ENCODE measurements around the gene CD209. TPM values are rescaled to one million over a fixed set of nuclear protein-coding genes. Genes with fewer than 3 reads are reported as not detected.

Gene CD209
- total RNA-seq, 2 experiments from 2014 or later = not detected

DNA sequence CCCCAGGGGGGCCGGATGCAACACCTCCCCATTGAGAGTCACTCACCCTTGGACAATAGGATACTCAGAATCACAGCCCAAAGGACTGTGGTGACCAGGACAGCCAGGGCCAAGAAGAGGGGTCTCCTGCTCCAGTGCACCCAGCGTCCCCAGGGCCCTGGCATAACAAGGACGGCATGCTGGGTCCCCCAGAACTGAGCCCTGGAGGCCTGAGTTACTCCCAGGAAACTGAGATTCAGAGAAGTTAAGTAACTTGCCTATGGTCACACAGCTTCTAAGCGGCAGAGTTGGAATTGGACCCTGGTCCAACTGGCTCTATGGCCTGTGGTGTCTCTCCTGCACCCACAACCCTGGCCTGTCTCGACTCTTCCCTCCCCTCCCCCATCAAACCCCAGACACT is 15.7 kb downstream of the CD209 start:
- intact Hi-C loops (cut with micrococcal nuclease; ENCODE audit: unreplicated experiment) = no loop called here
- ChIA-PET POLR2A (no interaction called here), CTCF (ENCODE audit: unreplicated experiment) (no interaction called here)
- Histone ChIP-seq H3K9me2 (ENCODE audit: insufficient read depth, low read length) (no peaks in the 10 kb centered on the region), H3K36me3 (ENCODE audit: insufficient read depth, low read length) (no peaks in the 10 kb centered on the region), H3K9me3 (ENCODE audit: low read length) (no peaks in the 10 kb centered on the region), H3K79me2 (ENCODE audit: insufficient read depth, low read depth, low read length) (no peaks in the 10 kb centered on the region), H3K27ac (ENCODE audit: low read depth, low read length, poor library complexity, severe bottlenecking) (no peak overlapping the region), H3K4me3 (ENCODE audit: low read depth, low read length, poor library complexity, severe bottlenecking) (no peak overlapping the region), H4K20me1 (ENCODE audit: insufficient read depth, low read length) (no peaks in the 10 kb centered on the region), H3K4me1 (ENCODE audit: insufficient read depth, low read length, poor library complexity, severe bottlenecking) (no peaks in the 10 kb centered on the region), H2AFZ (ENCODE audit: low read length) (no peak overlapping the region), H3K4me2 (ENCODE audit: low read length) (no peak overlapping the region)
- no TSS peak for BruUV-seq (replicated peaks)
- TF ChIP-seq EZH2phosphoT487 (IDR thresholded peaks at IDR 0.05; ENCODE audit: borderline replicate concordance, low read depth, low read length) = no peak
- TF ChIP-seq, protein P1, sequence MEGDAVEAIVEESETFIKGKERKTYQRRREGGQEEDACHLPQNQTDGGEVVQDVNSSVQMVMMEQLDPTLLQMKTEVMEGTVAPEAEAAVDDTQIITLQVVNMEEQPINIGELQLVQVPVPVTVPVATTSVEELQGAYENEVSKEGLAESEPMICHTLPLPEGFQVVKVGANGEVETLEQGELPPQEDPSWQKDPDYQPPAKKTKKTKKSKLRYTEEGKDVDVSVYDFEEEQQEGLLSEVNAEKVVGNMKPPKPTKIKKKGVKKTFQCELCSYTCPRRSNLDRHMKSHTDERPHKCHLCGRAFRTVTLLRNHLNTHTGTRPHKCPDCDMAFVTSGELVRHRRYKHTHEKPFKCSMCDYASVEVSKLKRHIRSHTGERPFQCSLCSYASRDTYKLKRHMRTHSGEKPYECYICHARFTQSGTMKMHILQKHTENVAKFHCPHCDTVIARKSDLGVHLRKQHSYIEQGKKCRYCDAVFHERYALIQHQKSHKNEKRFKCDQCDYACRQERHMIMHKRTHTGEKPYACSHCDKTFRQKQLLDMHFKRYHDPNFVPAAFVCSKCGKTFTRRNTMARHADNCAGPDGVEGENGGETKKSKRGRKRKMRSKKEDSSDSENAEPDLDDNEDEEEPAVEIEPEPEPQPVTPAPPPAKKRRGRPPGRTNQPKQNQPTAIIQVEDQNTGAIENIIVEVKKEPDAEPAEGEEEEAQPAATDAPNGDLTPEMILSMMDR (conservative IDR thresholded peaks at IDR 0.05; ENCODE audit: low read length) = no peak
- no peak for DNase-seq (ENCODE audit: low spot score)

DNA sequence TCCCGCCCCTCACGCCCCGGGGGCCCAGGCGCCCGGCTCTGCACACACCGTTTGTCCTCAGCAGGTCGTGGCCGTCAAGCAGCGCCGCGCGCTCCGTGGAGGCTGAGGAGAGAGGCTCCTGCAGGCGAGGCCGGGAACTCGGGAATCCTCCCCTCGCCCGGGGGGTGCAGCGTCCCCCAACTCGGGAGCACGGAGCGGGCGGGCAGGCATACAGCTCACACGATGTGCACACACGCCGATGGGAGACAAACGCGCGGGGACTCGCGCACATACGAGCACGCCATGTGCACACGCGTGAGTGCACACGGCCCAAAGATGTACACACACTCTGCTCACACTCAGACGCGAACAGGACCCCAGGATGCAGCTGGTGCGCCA is 16.1 kb downstream of the CD209 start:
- POLR2A ChIA-PET = no interaction called here

DNA sequence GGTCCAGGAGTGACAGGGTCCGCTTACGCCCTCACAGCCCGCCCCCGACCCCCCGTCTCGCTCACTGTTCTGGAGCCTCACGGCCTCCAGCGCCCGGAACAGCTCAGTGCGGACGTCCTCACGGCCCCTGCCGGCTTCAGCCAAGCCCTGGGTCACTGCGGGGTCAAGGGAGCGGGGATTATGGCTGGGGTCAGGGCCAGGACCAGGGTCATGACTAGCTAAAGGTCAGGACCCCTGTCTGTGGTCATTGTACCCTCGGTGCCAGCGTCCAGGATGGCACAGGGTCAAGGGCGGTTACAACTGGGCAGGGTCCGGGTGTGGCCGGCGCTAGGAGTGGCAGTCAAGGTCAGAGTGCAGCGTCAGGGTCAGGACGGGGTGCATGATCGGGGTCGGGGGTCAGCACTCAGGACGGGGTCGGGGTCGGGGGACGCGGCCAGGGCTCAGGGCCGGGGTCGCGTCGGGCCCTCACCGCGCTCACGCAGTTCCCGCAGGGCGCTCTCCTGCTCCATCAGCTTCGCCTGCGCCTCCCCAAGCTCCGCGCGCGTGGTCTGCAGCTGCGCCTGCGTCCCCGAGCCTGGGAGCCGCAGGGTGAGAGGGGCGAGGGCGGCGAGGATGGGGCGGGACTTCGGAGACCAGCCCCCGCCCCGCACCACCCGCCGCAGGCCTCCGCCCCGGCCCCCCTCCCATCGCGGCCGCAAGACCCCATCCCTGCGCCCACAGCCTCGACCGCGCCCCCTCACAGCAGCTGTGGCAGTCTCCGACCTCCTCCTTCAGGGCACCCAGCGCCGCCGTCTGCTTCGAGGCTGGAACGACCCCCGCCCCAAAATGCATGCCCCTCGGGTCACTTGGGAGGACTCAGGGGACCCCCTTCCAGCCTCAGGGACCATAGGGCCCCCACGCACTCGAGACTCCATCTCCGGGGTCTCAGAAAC is 16.8 kb downstream of the CD209 start:
- H3K9me3 ChIP-seq (ENCODE audit: low read length) = no peaks in the 10 kb centered on the region
- no peaks in the 10 kb centered on the region for H3K4me1 ChIP-seq (ENCODE audit: insufficient read depth, low read length, poor library complexity, severe bottlenecking)
- no peaks in the 10 kb centered on the region for H3K9me2 ChIP-seq (ENCODE audit: insufficient read depth, low read length)
- no peaks in the 10 kb centered on the region for H4K20me1 ChIP-seq (ENCODE audit: insufficient read depth, low read length)
- TF ChIP-seq, protein P1 (conservative IDR thresholded peaks at IDR 0.05; ENCODE audit: low read length) = no peak
- TF ChIP-seq EZH2phosphoT487 (IDR thresholded peaks at IDR 0.05; ENCODE audit: borderline replicate concordance, low read depth, low read length) = no peak
- POLR2A ChIA-PET = no interaction called here
- CTCF ChIA-PET (ENCODE audit: unreplicated experiment) = no interaction called here
- no TSS peak for BruUV-seq (replicated peaks)
- no peak overlapping the region for H3K4me2 ChIP-seq (ENCODE audit: low read length)
- no peaks in the 10 kb centered on the region for H3K79me2 ChIP-seq (ENCODE audit: insufficient read depth, low read depth, low read length)
- no peak overlapping the region for H3K27ac ChIP-seq (ENCODE audit: low read depth, low read length, poor library complexity, severe bottlenecking)
- no peaks in the 10 kb centered on the region for H3K36me3 ChIP-seq (ENCODE audit: insufficient read depth, low read length)
- intact Hi-C loops (cut with micrococcal nuclease; ENCODE audit: unreplicated experiment) = no loop called here
- no peak overlapping the region for H3K4me3 ChIP-seq (ENCODE audit: low read depth, low read length, poor library complexity, severe bottlenecking)
- DNase-seq (ENCODE audit: low spot score) = no peak
- no peak overlapping the region for H2AFZ ChIP-seq (ENCODE audit: low read length)

More for the DNA sequence above, 16.1 kb downstream of the CD209 start:
- H3K4me1 ChIP-seq (ENCODE audit: insufficient read depth, low read length, poor library complexity, severe bottlenecking) = no peaks in the 10 kb centered on the region
- H3K9me2 ChIP-seq (ENCODE audit: insufficient read depth, low read length) = no peaks in the 10 kb centered on the region
- intact Hi-C loops (cut with micrococcal nuclease; ENCODE audit: unreplicated experiment) = no loop called here
- TF ChIP-seq EZH2phosphoT487 (IDR thresholded peaks at IDR 0.05; ENCODE audit: borderline replicate concordance, low read depth, low read length) = no peak
- no peaks in the 10 kb centered on the region for H3K36me3 ChIP-seq (ENCODE audit: insufficient read depth, low read length)
- H4K20me1 ChIP-seq (ENCODE audit: insufficient read depth, low read length) = no peaks in the 10 kb centered on the region
- no peak overlapping the region for H3K4me3 ChIP-seq (ENCODE audit: low read depth, low read length, poor library complexity, severe bottlenecking)
- no peak overlapping the region for H3K4me2 ChIP-seq (ENCODE audit: low read length)
- no TSS peak for BruUV-seq (replicated peaks)
- no peaks in the 10 kb centered on the region for H3K79me2 ChIP-seq (ENCODE audit: insufficient read depth, low read depth, low read length)
- no peak overlapping the region for H3K27ac ChIP-seq (ENCODE audit: low read depth, low read length, poor library complexity, severe bottlenecking)
- H2AFZ ChIP-seq (ENCODE audit: low read length) = no peak overlapping the region
- CTCF ChIA-PET (ENCODE audit: unreplicated experiment) = no interaction called here
- H3K9me3 ChIP-seq (ENCODE audit: low read length) = no peaks in the 10 kb centered on the region
- no peak for DNase-seq (ENCODE audit: low spot score)
